WTC11 (cell line): Measurements from ENCODE around the gene GRIN1. TPM values are rescaled to one million over a fixed set of nuclear protein-coding genes. Genes with fewer than 3 reads are reported as not detected.

Source experiments
- ATAC-seq: fragments of 200-7000 bp; cut with Tn5 transposase; 2 replicates; pipeline ENCODE4 v1.10.0; 2021; ENCODE audit warnings: mild to moderate bottlenecking, moderate library complexity
- CTCF ChIA-PET: fragments of 300-600 bp; sonication (Branson Sonifier 250); formaldehyde crosslinking; loops from one replicate; lab custom pipeline; 2021; ENCODE audit warnings: antibody characterized with exemption; lab: Charles Lee
- POLR2A ChIA-PET: fragments of 350-600 bp; sonication (Branson Sonifier 250); formaldehyde crosslinking; loops from one replicate; lab custom pipeline; 2021; ENCODE audit warnings: antibody characterized with exemption; lab: Charles Lee
- DNase-seq: peaks from one replicate; pipeline ENCODE4 v3.0.0; 2021; ENCODE audit warnings: low spot score
- H3K27ac Mint-ChIP-seq: 2 replicates; pipeline ENCODE4 v1.8.0; 2021; ENCODE audit warnings: mixed read lengths
- H3K27me3 Mint-ChIP-seq: 2 replicates; pipeline ENCODE4 v1.8.0; 2021; ENCODE audit warnings: low read depth, mild to moderate bottlenecking, moderate library complexity, mixed read lengths
- H3K36me3 Mint-ChIP-seq: 2 replicates; pipeline ENCODE4 v1.8.0; 2021; ENCODE audit warnings: mixed read lengths
- H3K4me1 Mint-ChIP-seq: 2 replicates; pipeline ENCODE4 v1.8.0; 2022; ENCODE audit warnings: mixed read lengths
- H3K4me3 Mint-ChIP-seq: 2 replicates; pipeline ENCODE4 v1.8.0; 2021; ENCODE audit warnings: mild to moderate bottlenecking, moderate library complexity, mixed read lengths
- H3K9me3 Mint-ChIP-seq: 2 replicates; pipeline ENCODE4 v1.8.0; 2021; ENCODE audit warnings: mixed read lengths
- ARID4B ChIP-seq: sonication (generic); formaldehyde crosslinking; IDR thresholded peaks from 2 replicates; pipeline ENCODE4 v1.8.0; 2023; ENCODE audit warnings: missing genetic modification reagents, mild to moderate bottlenecking, borderline replicate concordance
- ATF2 ChIP-seq: sonication (generic); formaldehyde crosslinking; IDR thresholded peaks from 2 replicates; pipeline ENCODE4 v1.8.1; 2022; ENCODE audit warnings: low read depth, missing genetic modification reagents, borderline replicate concordance
- E2F1 ChIP-seq: sonication (generic); formaldehyde crosslinking; IDR thresholded peaks from 2 replicates; pipeline ENCODE4 v1.8.0; 2022; ENCODE audit warnings: mild to moderate bottlenecking, missing genetic modification reagents
- E2F4 ChIP-seq: sonication (generic); formaldehyde crosslinking; IDR thresholded peaks from 2 replicates; pipeline ENCODE4 v1.8.1; 2022; ENCODE audit warnings: low read depth, mild to moderate bottlenecking, moderate library complexity, missing genetic modification reagents, borderline replicate concordance
- E2F5 ChIP-seq: sonication (generic); formaldehyde crosslinking; IDR thresholded peaks from 2 replicates; pipeline ENCODE4 v1.8.1; 2022; ENCODE audit warnings: mild to moderate bottlenecking, moderate library complexity, missing genetic modification reagents
- ELF4 ChIP-seq: sonication (generic); formaldehyde crosslinking; IDR thresholded peaks from 2 replicates; pipeline ENCODE4 v1.8.1; 2022; ENCODE audit warnings: low read depth, mild to moderate bottlenecking, moderate library complexity, missing genetic modification reagents
- GTF2I ChIP-seq: fragments of 250-450 bp; sonication (Bioruptor Pico); conservative IDR thresholded peaks from 2 replicates; pipeline ENCODE4 v1.4.0; 2021; ENCODE audit warnings: mild to moderate bottlenecking
- HMGA2 ChIP-seq: fragments of 250-450 bp; sonication (Bioruptor Pico); IDR thresholded peaks from 2 replicates; pipeline ENCODE4 v1.4.0; 2021; ENCODE audit warnings: mild to moderate bottlenecking, moderate library complexity
- MXD4 ChIP-seq: fragments of 250-450 bp; sonication (Bioruptor Pico); IDR thresholded peaks from 2 replicates; pipeline ENCODE4 v1.8.0; 2021; ENCODE audit warnings: mild to moderate bottlenecking, moderate library complexity, borderline replicate concordance
- MYBL2 ChIP-seq: sonication (generic); formaldehyde crosslinking; IDR thresholded peaks from 2 replicates; pipeline ENCODE4 v1.8.1; 2023; ENCODE audit warnings: mild to moderate bottlenecking, moderate library complexity, missing genetic modification reagents
- NFYB ChIP-seq: sonication (generic); formaldehyde crosslinking; conservative IDR thresholded peaks from 2 replicates; pipeline ENCODE4 v1.8.0; 2022; ENCODE audit warnings: low read depth, missing genetic modification reagents
- RELA ChIP-seq: sonication (generic); formaldehyde crosslinking; IDR thresholded peaks from 2 replicates; pipeline ENCODE4 v1.8.1; 2022; ENCODE audit warnings: missing genetic modification reagents, mild to moderate bottlenecking, borderline replicate concordance
- RORB ChIP-seq: fragments of 250-450 bp; sonication (Bioruptor Pico); IDR thresholded peaks from 2 replicates; pipeline ENCODE4 v1.9.0; 2021; ENCODE audit warnings: mild to moderate bottlenecking
- ZNF219 ChIP-seq: sonication (generic); formaldehyde crosslinking; IDR thresholded peaks from 2 replicates; pipeline ENCODE4 v1.8.0; 2023; ENCODE audit warnings: missing genetic modification reagents, mild to moderate bottlenecking, borderline replicate concordance
- ZNF263 ChIP-seq: sonication (generic); formaldehyde crosslinking; IDR thresholded peaks from 2 replicates; pipeline ENCODE4 v1.8.1; 2022; ENCODE audit warnings: low read depth, mild to moderate bottlenecking, moderate library complexity, missing genetic modification reagents
- ZNF512 ChIP-seq: sonication (generic); formaldehyde crosslinking; IDR thresholded peaks from 2 replicates; pipeline ENCODE4 v1.8.1; 2022; ENCODE audit warnings: missing genetic modification reagents, borderline replicate concordance
- total RNA-seq: library from RNA; stranded (reverse); gene quantifications from 3 replicates; pipeline ENCODE4 v1.2.3, GENCODE V29; 2021

The GRIN1 gene
- total RNA-seq, 1 experiment from 2014 or later, result 4.1 TPM

- CTCF ChIA-PET, result interaction anchor here (1.3 to 2.8 kb wide), 3 partner anchors 21 to 40 kb away, joined by 4 to 10 read pairs (median 8); no protein-coding TSS in a partner anchor
- Mint-ChIP-seq H3K36me3 (0 out of 2 replicates have a peak, but pooled peaks cover 3% of the 10 kb centered on the region), H3K9me3 (no peaks in the 10 kb centered on the region), H3K4me3 (no peak overlapping the region)
- TF ChIP-seq ZNF263 (no peak), ARID4B (no peak), MYBL2 (no peak), E2F1 (no peak), NFYB (CRISPR knock-in tag) (no peak), MXD4 (CRISPR knock-in tag) (no peak)
- TF ChIP-seq, all 79 proteins: peak for 0
- Mint-ChIP-seq H3K27me3 (no peaks in the 10 kb centered on the region), H3K27ac (no peak overlapping the region), H3K4me1 (peaks cover 4% of the 10 kb centered on the region; the same call in 1 of the 2 replicates)
- DNase-seq, result no peak
- POLR2A ChIA-PET, result no interaction called here
- no peak for ATAC-seq
Measured at GRCh38 chr9:137215196-137215986, 76.4 kb downstream of the GRIN1 start.

GRCh38 chr9:137216188-137216965 lies 77.4 kb downstream of the GRIN1 start:
- no peak for DNase-seq
- ChIA-PET CTCF (interaction anchor here (0.8 to 1.8 kb wide), 4 partner anchors 11 to 187 kb away, joined by 3 to 8 read pairs (median 4); partner anchors contain the start of gene TUBB4B), POLR2A (no interaction called here)
- 0 out of 2 replicates have a peak, but pooled peaks cover 3% of the 10 kb centered on the region for H3K36me3 Mint-ChIP-seq
- H3K27me3 Mint-ChIP-seq, result no peaks in the 10 kb centered on the region
- no peaks in the 10 kb centered on the region for H3K9me3 Mint-ChIP-seq
- H3K27ac Mint-ChIP-seq, result no peak overlapping the region
- no peak overlapping the region for H3K4me3 Mint-ChIP-seq
- peaks cover 4% of the 10 kb centered on the region; the same call in 1 of the 2 replicates for H3K4me1 Mint-ChIP-seq
- no peak for ATAC-seq
- TF ChIP-seq RORB (CRISPR knock-in tag), result no peak
- TF ChIP-seq ZNF512 (CRISPR knock-in tag), result no peak
- no peak for TF ChIP-seq RELA (CRISPR knock-in tag)
- no peak for TF ChIP-seq ZNF219 (CRISPR knock-in tag)
- TF ChIP-seq ELF4 (CRISPR knock-in tag), result no peak
- TF ChIP-seq GTF2I (CRISPR knock-in tag), result no peak
- no peak for TF ChIP-seq ATF2 (CRISPR knock-in tag)
- no peak for TF ChIP-seq HMGA2 (CRISPR knock-in tag)
- no peak for TF ChIP-seq E2F4 (CRISPR knock-in tag)
- TF ChIP-seq E2F5 (CRISPR knock-in tag), result no peak
